HG02884 (cell line): Measurements from ENCODE around the gene SAFB2.

Experiments
- ATAC-seq: cut with Tn5 transposase; IDR thresholded peaks from one replicate; pipeline ENCODE4 v1.9.1; 2021; ENCODE audit warnings: mild to moderate bottlenecking, moderate library complexity; ENCODE audit not compliant: unreplicated experiment

The SAFB2 gene

GRCh38 chr19:5585461-5586299 lies 36.9 kb downstream of the SAFB2 start:
- ATAC-seq, result no peak

GRCh38 chr19:5580161-5580571 lies 42.4 kb downstream of the SAFB2 start:
- no peak for ATAC-seq

- ATAC-seq, result no peak
Measured at GRCh38 chr19:5579697-5580096, 42.9 kb downstream of the SAFB2 start.

- no peak for ATAC-seq
Measured at GRCh38 chr19:5579286-5579685, 43.3 kb downstream of the SAFB2 start.

GRCh38 chr19:5578097-5578846 lies 44.3 kb downstream of the SAFB2 start:
- no peak for ATAC-seq

GRCh38 chr19:5575590-5575989 lies 47.0 kb downstream of the SAFB2 start:
- no peak for ATAC-seq

- no peak for ATAC-seq
Measured at GRCh38 chr19:5572556-5573286, 49.9 kb downstream of the SAFB2 start.

- ATAC-seq, result no peak
Measured at GRCh38 chr19:5571777-5572176, 50.8 kb downstream of the SAFB2 start.

- no peak for ATAC-seq
Measured at GRCh38 chr19:5567970-5568407, 54.6 kb downstream of the SAFB2 start.

GRCh38 chr19:5567360-5567969 lies 55.1 kb downstream of the SAFB2 start, which contains the start of gene TINCR:
Gene TINCR, minus strand, starts transcription at chr19:5567953.
- ATAC-seq, result no peak

- no peak for ATAC-seq
Measured at GRCh38 chr19:5564930-5565329, 57.6 kb downstream of the SAFB2 start.

- no peak for ATAC-seq
Measured at GRCh38 chr19:5563935-5564612, 58.5 kb downstream of the SAFB2 start.

- no peak for ATAC-seq
Measured at GRCh38 chr19:5563008-5563431, 59.6 kb downstream of the SAFB2 start.

- ATAC-seq, result no peak
Measured at GRCh38 chr19:5562280-5562679, 60.3 kb downstream of the SAFB2 start.

- no peak for ATAC-seq
Measured at GRCh38 chr19:5561559-5561958, 61.0 kb downstream of the SAFB2 start.

- ATAC-seq, result no peak
Measured at GRCh38 chr19:5560156-5560555, 62.4 kb downstream of the SAFB2 start.

- no peak for ATAC-seq
Measured at GRCh38 chr19:5559804-5560133, 62.8 kb downstream of the SAFB2 start.

- ATAC-seq, result no peak
Measured at GRCh38 chr19:5558101-5558621, 64.4 kb downstream of the SAFB2 start.

- no peak for ATAC-seq
Measured at GRCh38 chr19:5557691-5558090, 64.9 kb downstream of the SAFB2 start.

GRCh38 chr19:5554828-5555227 lies 67.7 kb downstream of the SAFB2 start:
- no peak for ATAC-seq
